PC-9 (cell line): ENCODE data around the gene TENM4. TPM values are rescaled to one million over a fixed set of nuclear protein-coding genes. Genes with fewer than 3 reads are reported as not detected.

Source experiments
- BruUV-seq: library from RNA; stranded (reverse); fragments of 400-500 nt; replicated peaks from 2 replicates; lab custom pipeline; 2021; lab: Mats Ljungman, UMichigan
- CTCF ChIA-PET: fragments of 300-600 bp; sonication (Branson Sonifier 250); formaldehyde crosslinking; loops from one replicate; lab custom pipeline; 2022; ENCODE audit warnings: antibody characterized with exemption; lab: Charles Lee
- POLR2A ChIA-PET: fragments of 300-600 bp; sonication (Branson Sonifier 250); formaldehyde crosslinking; loops from one replicate; lab custom pipeline; 2022; ENCODE audit warnings: antibody characterized with exemption; ENCODE audit not compliant: unreplicated experiment; lab: Charles Lee
- DNase-seq, 2 experiments: peaks; one replicate each; pipeline versions ENCODE4 v3.0.0 to v3.0.0-alpha.2; 2015 to 2022; ENCODE audit warnings: mixed read lengths in 1 of 2
- H2AFZ ChIP-seq: fragments of 200-600 bp; sonication (generic); 2 replicates; pipeline ENCODE4 v1.8.1; 2017; ENCODE audit warnings: antibody characterized with exemption
- H3F3A ChIP-seq: fragments of 200-600 bp; sonication (generic); 2 replicates; pipeline ENCODE4 v1.8.1; 2017; ENCODE audit warnings: antibody characterized with exemption, mild to moderate bottlenecking, low read depth; ENCODE audit not compliant: insufficient read depth
- H3K27ac ChIP-seq: fragments of 200-600 bp; sonication (generic); 2 replicates; pipeline ENCODE4 v1.6.1; 2016; ENCODE audit warnings: mixed run types
- H3K27me3 ChIP-seq: fragments of 200-600 bp; sonication (generic); 2 replicates; pipeline ENCODE4 v1.6.1; 2016; ENCODE audit warnings: low read depth, mixed run types; ENCODE audit not compliant: insufficient read depth
- H3K36me3 ChIP-seq: fragments of 200-600 bp; sonication (generic); 2 replicates; pipeline ENCODE4 v1.6.1; 2016; ENCODE audit warnings: low read depth, mixed run types
- H3K4me1 ChIP-seq: fragments of 200-600 bp; sonication (generic); replicated peaks from 2 replicates; pipeline ENCODE4 v1.6.1; 2016; ENCODE audit warnings: mixed run types; ENCODE audit not compliant: insufficient read depth
- H3K4me2 ChIP-seq: fragments of 200-600 bp; sonication (generic); 2 replicates; pipeline ENCODE4 v1.6.1; 2017; ENCODE audit warnings: mixed run types
- H3K4me3 ChIP-seq: fragments of 200-600 bp; sonication (generic); 2 replicates; pipeline ENCODE4 v1.6.1; 2016; ENCODE audit warnings: mixed run types
- H3K79me2 ChIP-seq: fragments of 200-600 bp; sonication (generic); 2 replicates; pipeline ENCODE4 v1.6.1; 2017; ENCODE audit warnings: low read depth, mixed run types
- H3K9me2 ChIP-seq: fragments of 200-600 bp; sonication (generic); 2 replicates; pipeline ENCODE4 v1.8.1; 2017; ENCODE audit warnings: mild to moderate bottlenecking; ENCODE audit not compliant: insufficient read depth
- H3K9me3 ChIP-seq: fragments of 200-600 bp; sonication (generic); 2 replicates; pipeline ENCODE4 v1.8.1; 2016; ENCODE audit warnings: low read depth; ENCODE audit not compliant: insufficient read depth
- H4K20me1 ChIP-seq: fragments of 200-600 bp; sonication (generic); 2 replicates; pipeline ENCODE4 v1.8.1; 2017; ENCODE audit not compliant: insufficient read depth
- EZH2 ChIP-seq: fragments of 200-600 bp; sonication (generic); IDR thresholded peaks from 2 replicates; pipeline ENCODE4 v1.8.0; 2017; ENCODE audit warnings: antibody characterized with exemption, low read depth
- intact Hi-C: fragments of 100-400 bp; cut with micrococcal nuclease; formaldehyde crosslinking; loops from one replicate; pipeline ENCODE4 v1.10.0; 2022; ENCODE audit not compliant: unreplicated experiment
- total RNA-seq: library from RNA; stranded (reverse); gene quantifications from 2 replicates; pipeline ENCODE4 v1.2.3, GENCODE V29; 2021
- TF ChIP-seq, protein P1 (sequence below): fragments of 200-600 bp; sonication (generic); conservative IDR thresholded peaks from 2 replicates; pipeline ENCODE4 v1.6.1; 2017; ENCODE audit warnings: mixed run types, antibody characterized with exemption, mild to moderate bottlenecking, moderate library complexity

Gene TENM4
- total RNA-seq, 1 experiment from 2014 or later = not detected

GRCh38 chr11:79397252-79397651, 43.6 kb downstream of the TENM4 start:
- H3K9me2 ChIP-seq = no peaks in the 10 kb centered on the region
- H3K9me3 ChIP-seq = no peaks in the 10 kb centered on the region
- ChIA-PET CTCF (interaction anchor here (0.6 kb wide), 1 partner anchor 1110 kb away, joined by 4 read pairs; no protein-coding TSS in a partner anchor), POLR2A (no interaction called here)
- no peaks in the 10 kb centered on the region for H3K79me2 ChIP-seq
- peaks cover 49% of the 10 kb centered on the region for H3K27me3 ChIP-seq
- TF ChIP-seq, protein P1, sequence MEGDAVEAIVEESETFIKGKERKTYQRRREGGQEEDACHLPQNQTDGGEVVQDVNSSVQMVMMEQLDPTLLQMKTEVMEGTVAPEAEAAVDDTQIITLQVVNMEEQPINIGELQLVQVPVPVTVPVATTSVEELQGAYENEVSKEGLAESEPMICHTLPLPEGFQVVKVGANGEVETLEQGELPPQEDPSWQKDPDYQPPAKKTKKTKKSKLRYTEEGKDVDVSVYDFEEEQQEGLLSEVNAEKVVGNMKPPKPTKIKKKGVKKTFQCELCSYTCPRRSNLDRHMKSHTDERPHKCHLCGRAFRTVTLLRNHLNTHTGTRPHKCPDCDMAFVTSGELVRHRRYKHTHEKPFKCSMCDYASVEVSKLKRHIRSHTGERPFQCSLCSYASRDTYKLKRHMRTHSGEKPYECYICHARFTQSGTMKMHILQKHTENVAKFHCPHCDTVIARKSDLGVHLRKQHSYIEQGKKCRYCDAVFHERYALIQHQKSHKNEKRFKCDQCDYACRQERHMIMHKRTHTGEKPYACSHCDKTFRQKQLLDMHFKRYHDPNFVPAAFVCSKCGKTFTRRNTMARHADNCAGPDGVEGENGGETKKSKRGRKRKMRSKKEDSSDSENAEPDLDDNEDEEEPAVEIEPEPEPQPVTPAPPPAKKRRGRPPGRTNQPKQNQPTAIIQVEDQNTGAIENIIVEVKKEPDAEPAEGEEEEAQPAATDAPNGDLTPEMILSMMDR = no peak
- TF ChIP-seq EZH2 = no peak
- no TSS peak for BruUV-seq
- no peaks in the 10 kb centered on the region for H3K4me1 ChIP-seq
- H4K20me1 ChIP-seq = no peaks in the 10 kb centered on the region
- DNase-seq = no peak
- intact Hi-C loops = no loop called here
- H3K36me3 ChIP-seq = no peaks in the 10 kb centered on the region
- no peak overlapping the region for H3K4me3 ChIP-seq
- H3K4me2 ChIP-seq = no peak overlapping the region
- no peaks in the 10 kb centered on the region for H3F3A ChIP-seq
- H3K27ac ChIP-seq = no peak overlapping the region
- no peak overlapping the region for H2AFZ ChIP-seq

- ChIA-PET CTCF (interaction anchor here (0.6 kb wide), 1 partner anchor 1109 kb away, joined by 4 read pairs; no protein-coding TSS in a partner anchor), POLR2A (no interaction called here)
- H4K20me1 ChIP-seq = no peaks in the 10 kb centered on the region
- intact Hi-C loops = no loop called here
- no peaks in the 10 kb centered on the region for H3K36me3 ChIP-seq
- H3K4me3 ChIP-seq = no peak overlapping the region
- no peaks in the 10 kb centered on the region for H3K9me3 ChIP-seq
- H3K9me2 ChIP-seq = no peaks in the 10 kb centered on the region
- no peak for DNase-seq
- H3K79me2 ChIP-seq = no peaks in the 10 kb centered on the region
- TF ChIP-seq, protein P1 = no peak
- TF ChIP-seq EZH2 = no peak
- H3K4me2 ChIP-seq = no peak overlapping the region
- H3K27me3 ChIP-seq = peaks cover 55% of the 10 kb centered on the region
- no peak overlapping the region for H2AFZ ChIP-seq
- H3F3A ChIP-seq = no peaks in the 10 kb centered on the region
- H3K27ac ChIP-seq = no peak overlapping the region
- BruUV-seq = no TSS peak
- H3K4me1 ChIP-seq = no peaks in the 10 kb centered on the region
Measured at GRCh38 chr11:79396674-79397073, 44.2 kb downstream of the TENM4 start.

GRCh38 chr11:79396001-79396400, 44.8 kb downstream of the TENM4 start:
- Histone ChIP-seq H3K27ac (no peak overlapping the region), H3F3A (no peaks in the 10 kb centered on the region), H3K79me2 (no peaks in the 10 kb centered on the region), H3K27me3 (peaks cover 58% of the 10 kb centered on the region), H2AFZ (no peak overlapping the region), H3K9me3 (no peaks in the 10 kb centered on the region), H3K9me2 (no peaks in the 10 kb centered on the region), H3K36me3 (no peaks in the 10 kb centered on the region), H3K4me2 (no peak overlapping the region), H3K4me1 (no peaks in the 10 kb centered on the region), H3K4me3 (no peak overlapping the region), H4K20me1 (no peaks in the 10 kb centered on the region)
- no TSS peak for BruUV-seq
- TF ChIP-seq, protein P1 = no peak
- intact Hi-C loops = no loop called here
- ChIA-PET POLR2A (no interaction called here), CTCF (no interaction called here)
- no peak for DNase-seq
